Stimulated activated memory B cell treated with anti-CD40 and anti-IgM and Interleukin-4, amounts not matched to agents 10 μg/mL and 1 μg/mL and 100 μg/mL, for 72 hours (primary cell): ENCODE results near the gene SPINT2.
A peak's percentile ranks its signal among the peaks of the same experiment; 100 is the strongest.
"Not testable (repeated sequence)": the region's sequence is repeated elsewhere in the genome, so short reads cannot be mapped to it uniquely, and the experiment has no call there.

Source experiments
- ATAC-seq: fragments of 150-1000 bp; cut with Tn5 transposase; 2 replicates; pipeline ENCODE4 v1.10.0; 2021
- H3K27ac Mint-ChIP-seq: one replicate; pipeline ENCODE4 v1.8.0; 2022; ENCODE audit warnings: mild to moderate bottlenecking, mixed read lengths
- H3K27me3 Mint-ChIP-seq: one replicate; pipeline ENCODE4 v1.8.0; 2022; ENCODE audit warnings: mixed read lengths
- H3K36me3 Mint-ChIP-seq: one replicate; pipeline ENCODE4 v1.8.0; 2022; ENCODE audit warnings: mixed read lengths
- H3K4me1 Mint-ChIP-seq: one replicate; pipeline ENCODE4 v1.8.0; 2022; ENCODE audit warnings: mixed read lengths
- H3K4me3 Mint-ChIP-seq: one replicate; pipeline ENCODE4 v1.8.0; 2022; ENCODE audit warnings: mild to moderate bottlenecking, moderate library complexity, mixed read lengths
- H3K9me3 Mint-ChIP-seq: one replicate; pipeline ENCODE4 v1.8.0; 2022; ENCODE audit warnings: mixed read lengths

Gene SPINT2

GRCh38 chr19:38264486-38265212 is at the start of gene SPINT2:
TSS of gene SPINT2 (plus strand) at chr19:38264573. CDS start at chr19:38264893, 320 bp downstream.
- no peaks in the 10 kb centered on the region for H3K27me3 Mint-ChIP-seq
- peaks cover 62% of the 10 kb centered on the region for H3K4me1 Mint-ChIP-seq
- H3K4me3 Mint-ChIP-seq, result peak within 1 kb of the TSS; percentile 89
- H3K36me3 Mint-ChIP-seq, result peaks cover 21% of the 10 kb centered on the region
- H3K27ac Mint-ChIP-seq, result peak within 1 kb of the TSS; percentile 95
- ATAC-seq, result peak; percentile 49
- no peaks in the 10 kb centered on the region for H3K9me3 Mint-ChIP-seq

GRCh38 chr19:38216785-38217641 is 47.4 kb upstream of the SPINT2 start:
- Mint-ChIP-seq H3K27me3 (peaks cover 70% of the 10 kb centered on the region), H3K27ac (no peak overlapping the region), H3K9me3 (no peaks in the 10 kb centered on the region), H3K4me3 (no peak overlapping the region), H3K36me3 (no peaks in the 10 kb centered on the region), H3K4me1 (peaks cover 18% of the 10 kb centered on the region)
- ATAC-seq, result no peak

- Mint-ChIP-seq H3K4me3 (no peak overlapping the region), H3K27ac (no peak overlapping the region), H3K27me3 (peaks cover 74% of the 10 kb centered on the region), H3K36me3 (no peaks in the 10 kb centered on the region), H3K4me1 (peaks cover 19% of the 10 kb centered on the region), H3K9me3 (no peaks in the 10 kb centered on the region)
- no peak for ATAC-seq
These were observed 46.2 kb upstream of the SPINT2 start for GRCh38 chr19:38218204-38218603.

- peaks cover 74% of the 10 kb centered on the region for H3K27me3 Mint-ChIP-seq
- no peak overlapping the region for H3K4me3 Mint-ChIP-seq
- no peak overlapping the region for H3K27ac Mint-ChIP-seq
- ATAC-seq, result no peak
- no peaks in the 10 kb centered on the region for H3K9me3 Mint-ChIP-seq
- H3K4me1 Mint-ChIP-seq, result peaks cover 19% of the 10 kb centered on the region
- no peaks in the 10 kb centered on the region for H3K36me3 Mint-ChIP-seq
These were observed 45.2 kb upstream of the SPINT2 start for GRCh38 chr19:38219221-38219620.

- H3K27ac Mint-ChIP-seq, result no peak overlapping the region
- H3K4me3 Mint-ChIP-seq, result no peak overlapping the region
- H3K9me3 Mint-ChIP-seq, result no peaks in the 10 kb centered on the region
- H3K27me3 Mint-ChIP-seq, result peaks cover 81% of the 10 kb centered on the region
- H3K4me1 Mint-ChIP-seq, result peaks cover 24% of the 10 kb centered on the region
- H3K36me3 Mint-ChIP-seq, result no peaks in the 10 kb centered on the region
- ATAC-seq, result no peak
These were observed 43.0 kb upstream of the SPINT2 start for GRCh38 chr19:38221421-38221820.

GRCh38 chr19:38221919-38222830 is 42.2 kb upstream of the SPINT2 start:
- Mint-ChIP-seq H3K27ac (no peak overlapping the region), H3K9me3 (no peaks in the 10 kb centered on the region)

GRCh38 chr19:38223119-38223523 is 41.3 kb upstream of the SPINT2 start:
- Mint-ChIP-seq H3K27ac (no peak overlapping the region), H3K9me3 (no peaks in the 10 kb centered on the region), H3K4me1 (peaks cover 40% of the 10 kb centered on the region), H3K27me3 (peaks cover 89% of the 10 kb centered on the region), H3K36me3 (no peaks in the 10 kb centered on the region), H3K4me3 (peak overlapping the region; percentile 72)
- no peak for ATAC-seq

More at GRCh38 chr19:38221919-38222830, 42.2 kb upstream of the SPINT2 start:
- Mint-ChIP-seq H3K4me3 (no peak overlapping the region), H3K27me3 (peaks cover 88% of the 10 kb centered on the region), H3K36me3 (no peaks in the 10 kb centered on the region), H3K4me1 (peaks cover 32% of the 10 kb centered on the region)
- no peak for ATAC-seq

- no peak for ATAC-seq
- Mint-ChIP-seq H3K27ac (no peak overlapping the region), H3K27me3 (peaks cover 89% of the 10 kb centered on the region), H3K36me3 (no peaks in the 10 kb centered on the region), H3K9me3 (no peaks in the 10 kb centered on the region), H3K4me3 (peak overlapping the region; percentile 72), H3K4me1 (peaks cover 42% of the 10 kb centered on the region)
These were observed 40.8 kb upstream of the SPINT2 start for GRCh38 chr19:38223617-38224013.

- Mint-ChIP-seq H3K36me3 (no peaks in the 10 kb centered on the region), H3K27me3 (peaks cover 89% of the 10 kb centered on the region), H3K4me1 (peaks cover 47% of the 10 kb centered on the region), H3K9me3 (no peaks in the 10 kb centered on the region), H3K4me3 (peak within 1 kb of the TSS; percentile 72), H3K27ac (peak within 1 kb of the TSS; percentile 43)
- ATAC-seq, result peak; percentile 92
These were observed 40.1 kb upstream of the SPINT2 start, which contains the start of gene DPF1 for GRCh38 chr19:38224014-38224862. TSS of gene DPF1 (minus strand) at chr19:38224222. CDS start at chr19:38224142, 80 bp downstream.

GRCh38 chr19:38224863-38225218 is 39.5 kb upstream of the SPINT2 start:
- H3K27ac Mint-ChIP-seq, result peak overlapping the region; percentile 43
- not testable (repeated sequence) for H3K36me3 Mint-ChIP-seq, H3K9me3 Mint-ChIP-seq, ATAC-seq
- H3K4me1 Mint-ChIP-seq, result peaks cover 47% of the 10 kb centered on the region
- H3K4me3 Mint-ChIP-seq, result peak overlapping the region; percentile 72
- peaks cover 86% of the 10 kb centered on the region for H3K27me3 Mint-ChIP-seq

- no peaks in the 10 kb centered on the region for H3K9me3 Mint-ChIP-seq
These were observed 36.9 kb upstream of the SPINT2 start for GRCh38 chr19:38227287-38228004.

GRCh38 chr19:38228005-38228377 is 36.4 kb upstream of the SPINT2 start:
- H3K4me3 Mint-ChIP-seq, result no peak overlapping the region
- no peak overlapping the region for H3K27ac Mint-ChIP-seq
- H3K4me1 Mint-ChIP-seq, result peaks cover 45% of the 10 kb centered on the region
- H3K36me3 Mint-ChIP-seq, result no peaks in the 10 kb centered on the region
- ATAC-seq, result no peak
- no peaks in the 10 kb centered on the region for H3K9me3 Mint-ChIP-seq
- H3K27me3 Mint-ChIP-seq, result peaks cover 95% of the 10 kb centered on the region

More at GRCh38 chr19:38227287-38228004, 36.9 kb upstream of the SPINT2 start:
- Mint-ChIP-seq H3K4me3 (no peak overlapping the region), H3K36me3 (no peaks in the 10 kb centered on the region), H3K4me1 (peaks cover 47% of the 10 kb centered on the region), H3K27me3 (peaks cover 95% of the 10 kb centered on the region), H3K27ac (no peak overlapping the region)
- ATAC-seq, result no peak

- H3K27me3 Mint-ChIP-seq, result peaks cover 94% of the 10 kb centered on the region
- peak overlapping the region; percentile 74 for H3K4me3 Mint-ChIP-seq
- H3K27ac Mint-ChIP-seq, result no peak overlapping the region
- H3K4me1 Mint-ChIP-seq, result peaks cover 39% of the 10 kb centered on the region
- H3K9me3 Mint-ChIP-seq, result no peaks in the 10 kb centered on the region
- no peak for ATAC-seq
- no peaks in the 10 kb centered on the region for H3K36me3 Mint-ChIP-seq
These were observed 35.6 kb upstream of the SPINT2 start for GRCh38 chr19:38228491-38229439.
